LNCAP (cell line): ENCODE data around the gene NAV2.

Experiments
- TF ChIP-seq, protein P1 (sequence below): fragments of 450-650 bp; IDR thresholded peaks from 2 replicates; pipeline ENCODE4 v1.5.1; 2017; ENCODE audit warnings: mild to moderate bottlenecking

The NAV2 gene

DNA sequence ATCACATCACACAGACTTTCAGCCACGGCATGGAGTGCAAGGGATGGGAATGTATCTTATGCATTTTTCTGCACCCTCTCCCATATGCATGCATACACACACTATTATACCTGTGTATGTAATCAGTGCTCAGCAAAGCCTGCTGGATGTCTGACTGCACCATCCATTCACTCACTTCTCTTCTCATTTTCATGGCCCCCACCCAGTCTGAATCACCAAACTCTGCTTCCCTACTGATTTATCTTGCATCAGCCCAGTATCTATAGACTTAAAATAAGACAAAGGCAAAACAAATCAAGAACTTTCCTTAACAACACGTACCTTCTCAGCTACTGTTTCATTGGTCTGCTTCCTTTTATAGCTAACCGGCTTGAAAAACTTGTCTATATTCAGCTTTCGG lies 426.1 kb downstream of the NAV2 start:
- TF ChIP-seq, protein P1, sequence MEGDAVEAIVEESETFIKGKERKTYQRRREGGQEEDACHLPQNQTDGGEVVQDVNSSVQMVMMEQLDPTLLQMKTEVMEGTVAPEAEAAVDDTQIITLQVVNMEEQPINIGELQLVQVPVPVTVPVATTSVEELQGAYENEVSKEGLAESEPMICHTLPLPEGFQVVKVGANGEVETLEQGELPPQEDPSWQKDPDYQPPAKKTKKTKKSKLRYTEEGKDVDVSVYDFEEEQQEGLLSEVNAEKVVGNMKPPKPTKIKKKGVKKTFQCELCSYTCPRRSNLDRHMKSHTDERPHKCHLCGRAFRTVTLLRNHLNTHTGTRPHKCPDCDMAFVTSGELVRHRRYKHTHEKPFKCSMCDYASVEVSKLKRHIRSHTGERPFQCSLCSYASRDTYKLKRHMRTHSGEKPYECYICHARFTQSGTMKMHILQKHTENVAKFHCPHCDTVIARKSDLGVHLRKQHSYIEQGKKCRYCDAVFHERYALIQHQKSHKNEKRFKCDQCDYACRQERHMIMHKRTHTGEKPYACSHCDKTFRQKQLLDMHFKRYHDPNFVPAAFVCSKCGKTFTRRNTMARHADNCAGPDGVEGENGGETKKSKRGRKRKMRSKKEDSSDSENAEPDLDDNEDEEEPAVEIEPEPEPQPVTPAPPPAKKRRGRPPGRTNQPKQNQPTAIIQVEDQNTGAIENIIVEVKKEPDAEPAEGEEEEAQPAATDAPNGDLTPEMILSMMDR = no peak

- TF ChIP-seq, protein P1 = no peak
Observed at GRCh38 chr11:20154381-20154780, 441.7 kb downstream of the NAV2 start.

- TF ChIP-seq, protein P1 = no peak
Observed at GRCh38 chr11:20155683-20156279, 443.1 kb downstream of the NAV2 start.

DNA sequence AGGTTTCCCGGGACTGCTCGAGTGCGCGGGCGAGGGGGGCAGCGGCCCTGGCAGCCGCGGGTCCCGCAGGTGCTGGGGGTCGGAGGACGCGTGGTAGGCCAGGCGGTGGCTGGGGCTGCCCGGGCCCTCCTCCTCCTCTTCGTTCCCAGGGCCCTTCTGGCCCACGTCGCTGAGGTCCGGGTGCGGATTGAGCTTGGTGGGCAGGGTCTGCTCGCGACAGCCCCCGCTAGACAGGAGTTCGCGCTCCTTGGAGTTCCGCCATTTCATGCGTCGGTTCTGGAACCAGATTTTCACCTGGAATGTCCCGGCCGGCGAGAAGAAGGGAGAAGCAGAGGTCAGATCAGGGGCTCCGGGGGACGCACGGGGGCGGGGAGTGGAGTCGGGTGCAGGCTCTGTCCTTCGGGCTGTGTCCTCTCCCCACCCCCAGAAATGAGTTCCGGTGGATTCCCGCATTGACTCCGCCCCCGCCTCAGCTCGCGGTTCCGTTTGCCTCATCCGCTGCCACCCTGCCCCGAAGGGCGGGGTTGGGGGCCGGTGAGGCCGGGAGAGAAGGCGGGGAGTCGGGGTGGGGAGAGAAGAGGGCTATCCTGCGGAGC lies 443.7 kb downstream of the NAV2 start:
- TF ChIP-seq, protein P1 = no peak

GRCh38 chr11:20156876-20157613 lies 444.4 kb downstream of the NAV2 start:
- TF ChIP-seq, protein P1 = no peak

DNA sequence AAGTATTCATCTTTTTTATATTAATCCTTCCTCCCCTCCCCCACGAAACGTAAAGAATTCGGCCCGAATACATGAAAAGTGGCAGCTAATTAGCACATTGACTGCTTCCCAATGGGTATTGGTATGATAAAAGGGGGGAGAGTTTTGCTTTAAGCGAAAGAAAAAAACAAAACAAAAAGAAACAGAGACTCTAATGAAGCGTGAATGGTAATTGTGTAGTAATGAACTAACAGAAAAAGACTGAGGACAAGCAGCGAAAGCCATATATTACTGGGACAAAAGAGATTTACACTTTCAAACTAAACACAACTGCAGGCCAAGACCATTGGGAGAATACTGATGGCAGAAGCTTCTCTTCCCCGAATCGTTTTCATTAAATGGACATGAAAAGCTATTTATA lies 445.1 kb downstream of the NAV2 start:
- TF ChIP-seq, protein P1 = no peak

DNA sequence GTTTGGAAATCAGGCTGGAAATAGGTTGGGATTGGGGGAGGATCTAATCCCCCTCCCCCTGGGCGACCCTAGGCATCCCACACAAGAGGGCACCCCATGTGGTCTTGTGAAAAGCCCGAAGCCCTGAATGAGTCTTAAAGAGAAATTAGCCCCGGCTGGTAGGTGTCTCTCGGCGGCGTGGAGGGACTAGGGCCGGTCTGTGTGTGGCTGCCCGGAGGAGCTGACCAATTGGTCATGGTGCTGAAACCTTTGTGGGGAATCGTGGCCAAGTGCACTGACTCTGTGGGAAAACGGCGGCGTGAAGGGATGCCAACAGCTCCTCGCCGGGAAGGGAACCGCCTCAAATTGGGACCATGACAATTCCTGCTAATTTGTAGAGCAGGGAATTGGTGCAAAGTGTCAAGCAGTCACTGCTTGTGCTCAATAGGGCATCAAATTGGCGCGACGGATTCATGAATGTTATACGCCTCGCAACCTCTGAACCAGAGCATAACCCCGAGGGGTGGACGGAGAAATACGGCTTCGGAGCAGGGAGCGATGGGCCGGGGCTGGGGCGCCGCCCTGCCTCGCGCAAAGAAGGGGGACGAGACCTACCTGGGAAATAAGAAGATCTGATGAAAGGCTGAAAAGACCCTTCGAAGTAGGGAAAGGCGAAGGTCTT lies 446.1 kb downstream of the NAV2 start:
- TF ChIP-seq, protein P1 = no peak
